Measurements from ENCODE around the gene APBA2. TPM values are rescaled to one million over a fixed set of nuclear protein-coding genes. Genes with fewer than 3 reads are reported as not detected.

Gene APBA2
- total RNA-seq, 4 donors from 2014 or later, result 5.4 to 15.3 (median 10.4) TPM

- Histone ChIP-seq H3K9me3 (no peaks in the 10 kb centered on the region), H3K27ac (replicated peaks in 1 of 4) (no peak overlapping the region), H3K27me3 (no peaks in the 10 kb centered on the region), H3K4me1 (no peaks in the 10 kb centered on the region), H3K4me3 (no peak overlapping the region), H3K36me3 (no peaks in the 10 kb centered on the region)
- intact Hi-C loops (cut with DNase I), result no loop called here
- TF ChIP-seq POLR2AphosphoS5 (IDR thresholded peaks at IDR 0.05) (no peak), POLR2A (IDR thresholded peaks at IDR 0.05; ENCODE audit: low read depth) (no peak), EP300 (IDR thresholded peaks at IDR 0.05) (no peak), CTCF (IDR thresholded peaks at IDR 0.05) (no peak)
- 93% methylated on average over 4 of the region's 9 CpGs for WGBS
- no peak for DNase-seq (ENCODE audit: extremely low spot score)
These were observed 210.0 kb downstream of the APBA2 start for GRCh38 chr15:29095746-29096145.

GRCh38 chr15:29097168-29097567 lies 211.4 kb downstream of the APBA2 start:
- TF ChIP-seq EP300 (IDR thresholded peaks at IDR 0.05) (no peak), CTCF (IDR thresholded peaks at IDR 0.05) (no peak), POLR2AphosphoS5 (IDR thresholded peaks at IDR 0.05) (no peak), POLR2A (IDR thresholded peaks at IDR 0.05; ENCODE audit: low read depth) (no peak)
- Histone ChIP-seq H3K27me3 (no peaks in the 10 kb centered on the region), H3K4me3 (no peak overlapping the region), H3K36me3 (no peaks in the 10 kb centered on the region), H3K9me3 (no peaks in the 10 kb centered on the region), H3K4me1 (no peaks in the 10 kb centered on the region), H3K27ac (replicated peaks in 1 of 4) (no peak overlapping the region)
- no peak for DNase-seq (ENCODE audit: extremely low spot score)
- intact Hi-C loops (cut with DNase I), result no loop called here
- WGBS, result 95% methylated on average over 10 of the region's 14 CpGs

GRCh38 chr15:29097971-29098370 lies 212.2 kb downstream of the APBA2 start:
- intact Hi-C loops (cut with DNase I), result no loop called here
- Histone ChIP-seq H3K4me1 (peaks cover 0 to 1% (median 0%) of the 10 kb centered on the region in 4 donors), H3K9me3 (no peaks in the 10 kb centered on the region), H3K36me3 (no peaks in the 10 kb centered on the region), H3K27me3 (no peaks in the 10 kb centered on the region), H3K4me3 (no peak overlapping the region), H3K27ac (replicated peaks in 1 of 4) (no peak overlapping the region)
- TF ChIP-seq POLR2AphosphoS5 (IDR thresholded peaks at IDR 0.05) (no peak), CTCF (IDR thresholded peaks at IDR 0.05) (no peak), POLR2A (IDR thresholded peaks at IDR 0.05; ENCODE audit: low read depth) (no peak), EP300 (IDR thresholded peaks at IDR 0.05) (no peak)
- 75% methylated on average over 9 of the region's 9 CpGs for WGBS
- no peak for DNase-seq (ENCODE audit: extremely low spot score)

- Histone ChIP-seq H3K9me3 (no peaks in the 10 kb centered on the region), H3K27ac (replicated peaks in 1 of 4) (no peak overlapping the region), H3K27me3 (peaks cover 0 to 5% (median 0%) of the 10 kb centered on the region in 4 donors), H3K4me1 (peaks cover 4 to 8% (median 6%) of the 10 kb centered on the region in 4 donors), H3K4me3 (no peak overlapping the region), H3K36me3 (no peaks in the 10 kb centered on the region)
- 75% methylated on average over 10 of the region's 13 CpGs for WGBS
- no peak for TF ChIP-seq POLR2A (IDR thresholded peaks at IDR 0.05; ENCODE audit: low read depth)
- no peak for TF ChIP-seq POLR2AphosphoS5 (IDR thresholded peaks at IDR 0.05)
- no peak for TF ChIP-seq CTCF (IDR thresholded peaks at IDR 0.05)
- TF ChIP-seq EP300 (IDR thresholded peaks at IDR 0.05), result no peak
- intact Hi-C loops (cut with DNase I), result no loop called here
- DNase-seq (ENCODE audit: extremely low spot score), result no peak
These were observed 212.9 kb downstream of the APBA2 start for GRCh38 chr15:29098652-29099051.
